ENCODE data around the gene SSMEM1.

- TF ChIP-seq POLR2A (IDR thresholded peaks at IDR 0.05), result no peak
- TF ChIP-seq, protein P1, sequence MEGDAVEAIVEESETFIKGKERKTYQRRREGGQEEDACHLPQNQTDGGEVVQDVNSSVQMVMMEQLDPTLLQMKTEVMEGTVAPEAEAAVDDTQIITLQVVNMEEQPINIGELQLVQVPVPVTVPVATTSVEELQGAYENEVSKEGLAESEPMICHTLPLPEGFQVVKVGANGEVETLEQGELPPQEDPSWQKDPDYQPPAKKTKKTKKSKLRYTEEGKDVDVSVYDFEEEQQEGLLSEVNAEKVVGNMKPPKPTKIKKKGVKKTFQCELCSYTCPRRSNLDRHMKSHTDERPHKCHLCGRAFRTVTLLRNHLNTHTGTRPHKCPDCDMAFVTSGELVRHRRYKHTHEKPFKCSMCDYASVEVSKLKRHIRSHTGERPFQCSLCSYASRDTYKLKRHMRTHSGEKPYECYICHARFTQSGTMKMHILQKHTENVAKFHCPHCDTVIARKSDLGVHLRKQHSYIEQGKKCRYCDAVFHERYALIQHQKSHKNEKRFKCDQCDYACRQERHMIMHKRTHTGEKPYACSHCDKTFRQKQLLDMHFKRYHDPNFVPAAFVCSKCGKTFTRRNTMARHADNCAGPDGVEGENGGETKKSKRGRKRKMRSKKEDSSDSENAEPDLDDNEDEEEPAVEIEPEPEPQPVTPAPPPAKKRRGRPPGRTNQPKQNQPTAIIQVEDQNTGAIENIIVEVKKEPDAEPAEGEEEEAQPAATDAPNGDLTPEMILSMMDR (IDR thresholded peaks at IDR 0.05), result no peak
Measured at GRCh38 chr7:130258494-130259078, 50.9 kb downstream of the SSMEM1 start.
